Measurements from ENCODE around the gene CBFA2T3.

CBFA2T3 gene

GRCh38 chr16:88839026-88839529 is 137.9 kb downstream of the CBFA2T3 start:
- no peak for DNase-seq (ENCODE audit: low read depth)

DNA sequence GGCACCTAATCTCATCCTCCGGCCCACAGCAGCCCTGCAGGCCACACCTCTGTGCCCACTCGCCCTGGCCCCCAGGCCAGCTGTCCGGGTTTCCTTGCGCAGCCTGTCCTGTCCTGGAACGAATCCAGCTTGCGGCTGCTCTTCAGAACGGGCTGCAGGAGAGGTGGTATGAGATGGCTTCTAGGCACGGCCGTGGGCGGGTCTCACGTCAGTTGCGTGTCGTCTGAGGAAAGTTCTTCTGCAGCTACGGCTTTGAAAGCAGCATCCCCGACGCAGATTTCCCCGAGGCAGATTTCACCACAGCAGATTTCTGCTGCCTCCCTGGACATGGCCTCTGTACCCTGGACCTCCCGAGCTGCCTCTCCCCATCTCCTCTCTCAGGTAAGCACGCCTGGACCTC is 138.4 kb downstream of the CBFA2T3 start:
- DNase-seq (ENCODE audit: low read depth): no peak

- DNase-seq (ENCODE audit: low read depth): no peak
These were observed 139.2 kb downstream of the CBFA2T3 start for GRCh38 chr16:88837806-88838205.

DNA sequence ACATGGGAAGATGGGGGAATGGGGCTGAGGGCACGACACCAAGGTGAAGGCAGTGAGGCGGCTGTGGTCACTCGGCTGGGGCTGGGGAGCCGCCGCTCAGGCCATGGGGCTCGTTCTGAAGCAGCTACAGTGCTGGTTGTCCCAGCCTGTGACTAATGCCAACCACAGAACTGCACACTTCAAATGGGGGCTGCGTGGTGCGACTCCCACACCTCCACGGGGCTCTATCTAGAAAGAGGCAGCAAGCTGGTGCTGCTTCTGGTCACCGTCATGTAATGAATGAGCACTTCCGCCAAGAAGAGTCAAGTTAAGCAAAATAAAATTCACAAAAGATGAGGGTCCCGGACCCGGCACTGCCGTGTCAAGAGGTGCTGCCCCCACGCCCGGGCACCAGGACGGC is 140.2 kb downstream of the CBFA2T3 start:
- DNase-seq (ENCODE audit: low read depth): no peak

GRCh38 chr16:88835818-88836217 is 141.2 kb downstream of the CBFA2T3 start:
- no peak for DNase-seq (ENCODE audit: low read depth)

GRCh38 chr16:88835383-88835782 is 141.6 kb downstream of the CBFA2T3 start:
- no peak for DNase-seq (ENCODE audit: low read depth)

DNA sequence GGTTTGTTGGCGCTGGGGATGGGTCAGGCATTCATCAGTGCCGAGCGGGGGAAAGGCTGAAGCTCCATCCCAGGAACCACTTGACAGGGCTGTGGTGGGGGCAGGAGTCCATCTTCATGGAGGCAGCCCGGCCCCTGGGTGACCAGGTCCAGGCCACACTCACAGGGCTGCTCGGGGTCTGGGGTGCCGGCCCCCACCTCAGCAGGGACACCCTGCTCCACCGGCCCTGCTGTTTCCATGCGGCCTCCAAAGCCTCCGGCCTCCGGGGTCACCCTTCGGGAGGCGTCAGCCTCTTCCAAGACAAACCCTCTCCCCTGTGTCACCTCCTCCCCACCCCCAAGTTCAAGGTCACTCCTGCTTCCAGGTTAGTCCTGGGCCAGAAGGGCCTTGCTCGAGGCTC is 142.3 kb downstream of the CBFA2T3 start:
- no peak for DNase-seq (ENCODE audit: low read depth)

DNA sequence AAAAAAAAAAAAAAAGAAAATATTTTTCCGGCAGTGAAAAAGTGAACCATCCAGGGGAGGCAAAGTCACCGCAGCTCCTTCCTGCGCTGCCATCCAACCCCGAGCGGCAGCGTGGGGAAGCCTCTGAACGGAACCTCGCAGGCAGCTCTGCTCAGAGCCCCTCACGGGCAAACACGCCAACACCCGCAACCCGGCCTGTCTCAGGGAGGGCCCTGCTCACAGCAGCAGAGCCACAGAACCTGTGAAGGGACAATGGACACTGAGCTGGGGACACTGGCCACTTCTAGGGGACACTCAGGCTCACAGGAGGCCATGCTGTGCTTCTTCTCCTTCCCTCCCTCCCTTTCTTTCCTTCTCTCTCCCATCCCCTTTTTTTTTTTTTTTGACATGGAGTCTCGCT is 143.9 kb downstream of the CBFA2T3 start:
- no peak for DNase-seq (ENCODE audit: low read depth)

GRCh38 chr16:88831838-88832237 is 145.2 kb downstream of the CBFA2T3 start:
- DNase-seq (ENCODE audit: low read depth): no peak

GRCh38 chr16:88830783-88831182 is 146.2 kb downstream of the CBFA2T3 start:
- DNase-seq (ENCODE audit: low read depth): no peak

DNA sequence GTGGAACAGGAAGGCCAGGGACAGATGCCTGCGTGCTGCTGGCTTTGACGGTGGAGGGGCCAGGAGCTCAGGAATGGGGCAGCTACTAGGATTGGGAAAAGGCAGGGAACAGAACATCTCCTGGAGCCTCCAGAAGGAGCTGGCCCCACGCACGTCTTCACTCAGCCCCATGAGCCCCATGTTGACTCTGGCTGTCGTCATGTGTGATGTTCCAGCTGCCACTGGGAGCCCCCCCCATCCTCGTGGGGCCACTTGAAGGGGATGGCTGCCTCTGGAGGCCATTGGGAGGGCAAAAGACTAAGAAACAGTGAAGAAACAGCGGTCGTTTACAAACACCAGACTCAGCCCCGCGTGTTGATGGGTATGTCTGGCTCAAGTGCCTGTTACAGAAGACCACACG is 146.7 kb downstream of the CBFA2T3 start:
- DNase-seq (ENCODE audit: low read depth): no peak

DNA sequence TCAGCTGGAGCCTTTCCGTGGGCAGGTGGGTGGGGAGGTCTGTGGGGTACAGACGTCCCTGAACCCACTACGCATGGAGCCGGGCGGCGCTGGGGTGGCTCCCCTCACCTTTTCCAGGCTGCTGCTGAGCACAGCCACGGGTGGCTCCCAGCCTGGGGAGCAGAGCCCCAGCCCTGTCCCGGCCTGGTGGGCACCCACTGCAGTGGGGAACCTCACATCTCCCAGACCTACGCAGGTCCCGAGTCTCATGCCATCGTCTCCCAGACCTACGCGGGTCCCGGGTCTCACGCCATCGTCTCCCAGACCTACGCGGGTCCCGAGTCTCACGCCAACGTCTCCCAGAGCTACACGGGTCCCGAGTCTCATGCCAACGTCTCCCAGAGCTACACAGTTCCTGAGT is 148.3 kb downstream of the CBFA2T3 start:
- DNase-seq (ENCODE audit: low read depth): no peak

DNA sequence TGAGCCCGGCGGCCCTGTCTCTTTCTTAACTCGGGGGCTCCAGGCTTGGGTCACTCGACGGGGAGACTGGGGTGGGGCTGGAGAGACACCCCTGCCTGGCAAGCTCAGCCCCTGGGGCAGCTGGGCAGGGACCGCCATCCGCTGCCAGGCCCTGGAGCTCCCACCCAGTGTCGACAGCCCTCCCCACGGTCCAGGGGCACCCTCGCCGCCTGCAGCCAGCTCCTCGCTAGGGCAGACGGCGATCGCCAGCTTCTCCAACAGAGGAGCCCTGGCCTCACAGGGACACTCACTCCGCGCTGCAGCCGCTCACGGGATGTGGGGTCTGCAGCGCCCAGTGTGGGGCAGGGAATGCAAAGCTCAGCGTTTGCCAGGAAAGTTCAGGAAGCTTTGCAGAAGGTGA is 149.3 kb downstream of the CBFA2T3 start:
- DNase-seq (ENCODE audit: low read depth): no peak

DNA sequence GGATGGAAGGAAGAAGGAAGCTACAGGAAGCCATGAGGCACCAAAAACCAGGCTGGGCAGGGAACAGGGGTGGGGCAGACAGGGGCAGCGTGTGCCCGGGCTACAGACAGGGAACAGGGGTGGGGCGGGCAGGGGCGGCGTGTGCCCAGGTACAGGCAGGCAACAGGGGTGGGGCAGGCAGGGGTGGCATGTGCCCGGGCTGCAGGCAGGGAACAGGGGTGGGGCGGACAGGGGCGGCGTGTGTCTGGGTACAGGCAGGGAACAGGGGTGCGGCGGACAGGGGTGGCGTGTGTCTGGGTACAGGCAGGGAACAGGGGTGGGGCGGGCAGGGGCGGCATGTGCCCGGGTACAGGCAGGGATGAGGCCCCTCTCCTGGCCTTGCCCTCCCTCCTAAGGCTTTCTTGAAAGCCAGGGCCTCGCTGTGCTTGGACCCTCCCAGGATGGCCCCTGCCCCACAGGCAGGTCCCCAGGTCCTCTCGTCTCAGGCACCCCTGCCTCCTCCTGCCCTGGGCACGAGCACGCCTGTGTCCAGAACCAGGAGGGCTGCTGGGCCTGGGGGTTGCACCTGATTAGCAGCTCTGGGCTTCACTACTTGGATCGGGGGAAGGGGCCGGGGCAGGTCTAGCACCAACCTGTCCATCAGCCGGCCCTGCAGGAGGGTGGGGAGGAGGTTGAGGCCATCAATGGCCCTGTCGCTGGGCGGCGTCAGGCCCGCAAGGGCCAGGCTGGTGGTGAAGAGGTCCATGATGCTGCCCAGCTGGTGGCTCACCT is 150.8 kb downstream of the CBFA2T3 start:
- no peak for DNase-seq (ENCODE audit: low read depth)

DNA sequence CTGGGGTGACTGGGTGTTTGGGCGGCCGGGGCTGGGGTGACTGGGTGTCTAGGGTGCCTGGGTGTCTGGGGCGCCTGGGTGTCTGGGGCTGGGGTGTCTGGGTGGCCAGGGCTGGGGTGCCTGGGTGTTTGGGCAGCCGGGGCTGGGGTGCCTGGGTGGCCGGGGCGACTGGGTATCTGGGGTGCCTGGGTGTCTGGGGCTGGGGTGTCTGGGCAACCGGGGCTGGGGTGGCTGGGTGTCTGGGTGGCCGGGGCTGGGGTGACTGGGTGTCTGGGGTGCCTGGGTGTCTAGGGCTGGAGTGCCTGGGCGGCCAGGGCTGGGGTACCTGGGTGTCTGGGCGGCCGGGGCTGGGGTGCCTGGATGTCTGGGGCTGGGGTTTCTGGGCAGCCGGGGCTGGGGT is 151.9 kb downstream of the CBFA2T3 start:
- no peak for DNase-seq (ENCODE audit: low read depth)

All from EH (cell line).